Stimulated activated naive B cell treated with anti-CD40 and anti-IgM and Interleukin-4, amounts not matched to agents 10 μg/mL and 1 μg/mL and 100 μg/mL, for 72 hours (primary cell): ENCODE data around the gene MCRIP1.

Source experiments
- ATAC-seq, 2 donors: fragments of 150-1000 bp; cut with Tn5 transposase; replicated peaks; 2 replicates each; pipeline ENCODE4 v1.10.0; 2021; ENCODE audit warnings: moderate library complexity in 1 of 2
- DNase-seq: peaks from one replicate; pipeline ENCODE4 v3.0.0; 2021
- H3K27ac Mint-ChIP-seq: one replicate; pipeline ENCODE4 v1.8.0; 2022; ENCODE audit warnings: mild to moderate bottlenecking, mixed read lengths
- H3K27me3 Mint-ChIP-seq, 2 donors: one replicate each; pipeline ENCODE4 v1.8.0; 2022; ENCODE audit warnings: mixed read lengths in 2 of 2
- H3K36me3 Mint-ChIP-seq, 2 donors: one replicate each; pipeline ENCODE4 v1.8.0; 2022; ENCODE audit warnings: mixed read lengths in 2 of 2, mild to moderate bottlenecking in 1 of 2
- H3K4me1 Mint-ChIP-seq, 2 donors: one replicate each; pipeline ENCODE4 v1.8.0; 2022; ENCODE audit warnings: mixed read lengths in 2 of 2, mild to moderate bottlenecking in 1 of 2
- H3K4me3 Mint-ChIP-seq, 2 donors: one replicate each; pipeline ENCODE4 v1.8.0; 2022; ENCODE audit warnings: mild to moderate bottlenecking in 2 of 2, mixed read lengths in 2 of 2, moderate library complexity in 1 of 2
- H3K9me3 Mint-ChIP-seq, 2 donors: one replicate each; pipeline ENCODE4 v1.8.0; 2022; ENCODE audit warnings: mixed read lengths in 2 of 2, mild to moderate bottlenecking in 1 of 2

The MCRIP1 gene

DNA sequence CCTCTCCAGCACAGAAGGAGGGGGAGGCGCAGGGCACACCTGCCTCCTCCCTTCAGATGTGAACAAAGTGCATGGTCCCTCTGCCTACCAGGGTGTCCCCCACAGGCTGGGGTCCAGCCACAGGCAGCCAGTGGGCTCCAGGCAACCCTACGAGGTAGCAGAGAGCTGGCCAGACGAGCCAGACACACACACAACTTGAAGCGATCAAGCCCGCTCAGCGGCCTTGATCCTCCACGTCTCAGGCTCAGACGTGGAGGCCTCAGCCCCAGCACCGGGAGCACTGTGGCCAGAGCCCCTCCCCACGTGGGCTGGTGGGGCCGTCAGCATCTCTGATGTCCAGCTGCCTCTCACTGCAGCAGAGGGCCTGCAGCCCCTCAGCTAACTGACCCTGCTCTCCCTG is 8.5 kb downstream of the MCRIP1 start:
- Mint-ChIP-seq H3K27ac (no peak overlapping the region), H3K4me3 (no peak overlapping the region), H3K36me3 (peaks cover 12 to 16% of the 10 kb centered on the region in 2 donors), H3K9me3 (no peaks in the 10 kb centered on the region), H3K27me3 (no peaks in the 10 kb centered on the region), H3K4me1 (peaks cover 12 to 15% of the 10 kb centered on the region in 2 donors)
- ATAC-seq (no peak), DNase-seq (no peak)

GRCh38 chr17:81823820-81824550 is 9.1 kb downstream of the MCRIP1 start:
- Mint-ChIP-seq H3K4me3 (no peak overlapping the region), H3K4me1 (peaks cover 11 to 12% of the 10 kb centered on the region in 2 donors), H3K27me3 (no peaks in the 10 kb centered on the region), H3K9me3 (no peaks in the 10 kb centered on the region), H3K27ac (no peak overlapping the region), H3K36me3 (peaks cover 12 to 15% of the 10 kb centered on the region in 2 donors)
- ATAC-seq (no peak), DNase-seq (no peak)

DNA sequence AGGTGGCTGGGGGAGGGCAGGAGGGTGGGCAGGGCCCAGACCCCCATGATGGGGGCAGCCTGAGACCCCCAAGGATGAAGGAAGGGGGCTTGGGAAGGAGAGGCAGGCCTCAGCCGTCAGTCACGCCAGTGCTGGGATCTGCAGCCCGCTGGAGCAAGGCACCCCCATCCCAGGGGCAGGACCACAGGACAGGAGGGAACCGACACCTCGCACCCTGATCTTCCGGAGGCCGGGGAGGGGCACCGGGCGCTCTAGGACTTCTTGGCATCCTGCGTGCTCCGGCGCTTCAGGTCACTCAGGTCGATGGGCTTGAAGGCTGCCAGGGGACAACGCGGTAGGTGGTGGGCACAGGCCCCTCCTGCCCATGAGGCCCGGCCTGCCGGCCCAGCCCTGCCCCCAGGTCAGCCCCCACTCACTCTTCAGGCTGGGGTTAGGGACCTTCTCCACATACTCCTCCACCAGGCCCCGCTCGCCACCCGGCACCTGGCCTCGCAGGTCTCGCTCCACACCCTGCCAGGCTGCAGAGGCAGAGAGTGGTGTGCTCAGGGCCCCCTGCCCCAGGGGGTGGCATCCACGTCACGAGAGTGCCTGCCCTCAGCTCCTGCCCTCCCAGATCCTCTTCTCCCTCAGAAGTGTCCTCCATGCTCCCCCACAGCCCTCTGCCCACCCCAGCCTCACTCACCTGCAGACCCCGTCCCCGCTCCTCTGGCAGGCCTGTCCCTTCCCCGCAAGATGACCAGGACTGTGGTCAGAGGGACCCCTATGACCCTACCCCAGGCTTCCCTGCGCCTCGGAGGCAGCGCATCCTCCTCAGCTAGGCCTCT is 9.9 kb downstream of the MCRIP1 start:
- no peak for DNase-seq
- H3K9me3 Mint-ChIP-seq: no peaks in the 10 kb centered on the region
- H3K4me3 Mint-ChIP-seq: no peak overlapping the region
- H3K27me3 Mint-ChIP-seq: no peaks in the 10 kb centered on the region
- H3K4me1 Mint-ChIP-seq: peaks cover 6 to 7% of the 10 kb centered on the region in 2 donors
- peaks cover 12 to 15% of the 10 kb centered on the region in 2 donors for H3K36me3 Mint-ChIP-seq
- ATAC-seq: no peak
- H3K27ac Mint-ChIP-seq: no peak overlapping the region

DNA sequence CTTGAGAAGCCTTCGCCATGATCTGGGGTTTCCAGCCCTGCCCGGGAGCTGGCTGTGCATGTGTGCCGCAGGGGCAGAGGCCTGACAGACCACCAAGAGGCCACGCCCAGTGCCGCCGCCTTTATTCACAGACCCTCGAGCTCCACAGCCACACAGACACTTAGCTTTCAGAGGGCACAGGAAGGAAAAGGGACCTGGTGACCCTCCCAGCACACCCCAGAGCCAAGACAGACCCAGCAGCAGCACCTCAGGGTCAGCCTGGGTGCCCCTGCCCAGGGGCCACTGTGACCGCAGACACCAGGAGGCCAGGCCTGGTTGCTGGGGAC is 10.8 kb downstream of the MCRIP1 start:
- Mint-ChIP-seq H3K36me3 (peaks cover 12 to 15% of the 10 kb centered on the region in 2 donors), H3K4me1 (peaks cover 5 to 7% of the 10 kb centered on the region in 2 donors), H3K9me3 (no peaks in the 10 kb centered on the region), H3K27ac (no peak overlapping the region), H3K27me3 (no peaks in the 10 kb centered on the region), H3K4me3 (no peak overlapping the region)
- no peak for DNase-seq
- no peak for ATAC-seq

GRCh38 chr17:81821603-81822311 is 11.3 kb downstream of the MCRIP1 start:
- ATAC-seq (peak in 1 of 2 donors; percentile 23), DNase-seq (no peak)
- H3K36me3 Mint-ChIP-seq: peaks cover 12 to 15% of the 10 kb centered on the region in 2 donors
- H3K27me3 Mint-ChIP-seq: peaks cover 3% of the 10 kb centered on the region in 2 donors
- H3K4me1 Mint-ChIP-seq: peaks cover 5 to 8% of the 10 kb centered on the region in 2 donors
- no peak overlapping the region for H3K4me3 Mint-ChIP-seq
- no peaks in the 10 kb centered on the region for H3K9me3 Mint-ChIP-seq
- H3K27ac Mint-ChIP-seq: no peak overlapping the region

- Mint-ChIP-seq H3K27me3 (peaks cover 4 to 9% of the 10 kb centered on the region in 2 donors), H3K9me3 (no peaks in the 10 kb centered on the region)
Measured at GRCh38 chr17:81821147-81821546, 11.9 kb downstream of the MCRIP1 start.

DNA sequence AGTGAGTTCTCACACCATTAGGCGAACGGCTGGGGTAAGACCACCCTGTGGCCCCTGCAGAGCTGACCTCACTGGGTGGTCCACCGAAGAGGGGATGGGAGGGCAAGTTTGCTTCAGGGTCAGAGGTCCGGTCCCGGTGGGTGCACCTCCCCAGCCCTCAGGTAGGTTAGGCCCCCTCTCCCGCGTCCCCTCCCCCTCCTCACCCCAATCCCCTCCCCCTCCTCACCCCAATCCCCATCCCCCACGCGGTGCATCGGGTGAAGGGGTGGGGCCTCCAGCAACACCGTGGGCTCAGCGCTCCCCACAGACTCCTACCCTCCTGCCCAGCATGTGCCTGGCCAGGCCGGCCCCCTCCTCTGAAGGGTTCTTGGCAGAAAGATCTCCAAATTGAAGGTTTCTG is 13.4 kb downstream of the MCRIP1 start:
- no peak overlapping the region for H3K4me3 Mint-ChIP-seq
- no peaks in the 10 kb centered on the region for H3K9me3 Mint-ChIP-seq
- ATAC-seq (no peak), DNase-seq (no peak)
- H3K27me3 Mint-ChIP-seq: peaks cover 4 to 12% of the 10 kb centered on the region in 2 donors
- peaks cover 5% of the 10 kb centered on the region in 2 donors for H3K4me1 Mint-ChIP-seq
- peaks cover 10 to 12% of the 10 kb centered on the region in 2 donors for H3K36me3 Mint-ChIP-seq
- no peak overlapping the region for H3K27ac Mint-ChIP-seq

More at GRCh38 chr17:81821147-81821546, 11.9 kb downstream of the MCRIP1 start:
- ATAC-seq: no peak
- no peak for DNase-seq
- H3K4me3 Mint-ChIP-seq: no peak overlapping the region
- H3K27ac Mint-ChIP-seq: no peak overlapping the region
- H3K36me3 Mint-ChIP-seq: peaks cover 12 to 14% of the 10 kb centered on the region in 2 donors
- peaks cover 5 to 7% of the 10 kb centered on the region in 2 donors for H3K4me1 Mint-ChIP-seq

DNA sequence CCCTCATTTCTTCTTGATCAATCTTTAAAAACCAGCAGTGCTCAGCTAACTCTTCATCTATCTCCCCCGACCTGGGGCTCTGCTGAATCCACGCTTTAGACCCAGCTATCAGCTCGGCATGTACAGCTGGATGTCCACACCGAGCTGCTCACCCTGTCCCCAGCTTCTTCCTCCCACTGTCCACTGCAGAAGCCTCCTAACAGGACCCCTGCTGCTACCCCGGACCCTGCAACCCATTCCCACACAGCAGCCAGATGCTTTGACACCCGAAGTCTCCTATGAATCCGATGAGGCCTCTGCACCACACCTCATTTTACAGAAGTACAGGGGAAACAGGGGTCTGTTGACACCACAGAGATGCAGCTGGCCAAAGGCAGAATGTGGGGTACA is 15.3 kb downstream of the MCRIP1 start:
- Mint-ChIP-seq H3K9me3 (no peaks in the 10 kb centered on the region), H3K4me3 (no peak overlapping the region), H3K36me3 (peaks cover 4 to 5% of the 10 kb centered on the region in 2 donors), H3K27me3 (peaks cover 4 to 12% of the 10 kb centered on the region in 2 donors), H3K4me1 (peaks cover 3 to 5% of the 10 kb centered on the region in 2 donors), H3K27ac (no peak overlapping the region)
- ATAC-seq: no peak
- no peak for DNase-seq

DNA sequence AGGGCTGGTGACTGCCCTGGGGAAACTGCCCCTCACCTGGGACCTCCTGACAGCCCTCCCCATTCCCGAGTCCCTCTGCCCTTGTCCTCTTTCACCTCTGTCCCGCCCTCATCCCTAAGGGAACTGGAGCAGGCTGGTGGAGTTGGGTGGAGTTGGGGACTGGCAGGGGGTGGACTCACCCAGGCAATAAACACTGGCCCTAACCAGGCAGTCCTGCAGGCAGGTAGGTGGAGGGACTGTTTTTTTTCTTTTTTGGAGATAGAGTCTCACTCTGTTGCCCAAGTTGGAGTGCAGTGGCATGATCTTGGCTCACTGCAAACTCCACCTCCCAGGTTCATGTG is 17.5 kb downstream of the MCRIP1 start:
- Mint-ChIP-seq H3K27ac (no peak overlapping the region), H3K4me1 (peaks cover 0 to 1% of the 10 kb centered on the region in 2 donors), H3K27me3 (peaks cover 4 to 12% of the 10 kb centered on the region in 2 donors), H3K4me3 (no peak overlapping the region), H3K9me3 (no peaks in the 10 kb centered on the region), H3K36me3 (no peaks in the 10 kb centered on the region)
- DNase-seq (no peak), ATAC-seq (no peak)

GRCh38 chr17:81814748-81815645 is 18.1 kb downstream of the MCRIP1 start:
- Mint-ChIP-seq H3K27me3 (peaks cover 10 to 18% of the 10 kb centered on the region in 2 donors), H3K36me3 (no peaks in the 10 kb centered on the region), H3K27ac (no peak overlapping the region), H3K9me3 (no peaks in the 10 kb centered on the region), H3K4me3 (no peak overlapping the region), H3K4me1 (peaks cover 0 to 1% of the 10 kb centered on the region in 2 donors)
- ATAC-seq (no peak), DNase-seq (no peak)

DNA sequence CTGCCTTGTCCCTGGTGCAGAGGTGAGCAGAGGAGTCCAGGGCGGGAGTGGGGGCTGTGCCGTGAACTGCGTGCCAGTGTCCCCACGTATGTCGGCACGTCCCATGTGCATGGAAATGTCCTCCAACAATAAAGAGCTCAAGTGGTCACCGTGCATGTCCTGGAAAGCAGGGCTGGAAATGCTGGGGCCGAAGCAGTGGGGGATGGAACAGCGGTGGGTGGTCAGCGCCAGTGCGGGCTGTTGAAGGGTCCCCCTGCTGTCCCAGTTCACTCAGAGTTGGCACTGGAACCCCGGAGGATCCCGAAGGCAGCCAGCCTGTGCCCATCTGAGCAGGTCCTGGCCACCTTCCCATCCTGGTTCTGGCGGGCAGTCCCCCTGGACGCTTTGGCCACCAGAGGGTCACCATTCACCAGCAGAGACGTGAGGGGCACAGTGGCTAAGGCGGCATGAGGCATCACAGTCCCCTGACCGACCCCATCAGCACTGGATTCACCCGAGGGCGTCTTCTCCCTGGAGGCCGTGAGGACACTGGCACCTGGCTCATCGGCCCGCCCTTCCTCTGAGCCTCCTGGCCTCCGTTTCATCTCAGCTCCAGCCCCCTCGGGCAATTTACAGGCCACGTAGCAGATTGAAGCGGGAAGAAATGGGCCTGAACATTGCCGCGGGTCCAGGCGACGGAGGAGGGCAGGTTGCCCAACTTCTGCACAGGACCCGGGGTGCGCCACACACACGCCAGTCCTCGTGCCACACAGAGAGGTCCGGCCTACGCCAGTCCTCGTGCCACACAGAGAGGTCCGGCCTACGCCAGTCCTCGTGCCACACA is 19.0 kb downstream of the MCRIP1 start:
- H3K27ac Mint-ChIP-seq: no peak overlapping the region
- peaks cover 19 to 27% of the 10 kb centered on the region in 2 donors for H3K27me3 Mint-ChIP-seq
- H3K36me3 Mint-ChIP-seq: no peaks in the 10 kb centered on the region
- H3K4me3 Mint-ChIP-seq: no peak overlapping the region
- peaks cover 0 to 1% of the 10 kb centered on the region in 2 donors for H3K4me1 Mint-ChIP-seq
- DNase-seq (no peak), ATAC-seq (no peak)
- H3K9me3 Mint-ChIP-seq: no peaks in the 10 kb centered on the region

- no peaks in the 10 kb centered on the region for H3K9me3 Mint-ChIP-seq
- H3K36me3 Mint-ChIP-seq: no peaks in the 10 kb centered on the region
- peaks cover 0 to 1% of the 10 kb centered on the region in 2 donors for H3K4me1 Mint-ChIP-seq
- ATAC-seq: no peak
- H3K4me3 Mint-ChIP-seq: no peak overlapping the region
- DNase-seq: no peak
- H3K27ac Mint-ChIP-seq: no peak overlapping the region
- H3K27me3 Mint-ChIP-seq: peaks cover 23 to 33% of the 10 kb centered on the region in 2 donors
Measured at GRCh38 chr17:81813371-81813684, 19.8 kb downstream of the MCRIP1 start.
